Measurements from ENCODE around the gene TSNAXIP1.

DNA sequence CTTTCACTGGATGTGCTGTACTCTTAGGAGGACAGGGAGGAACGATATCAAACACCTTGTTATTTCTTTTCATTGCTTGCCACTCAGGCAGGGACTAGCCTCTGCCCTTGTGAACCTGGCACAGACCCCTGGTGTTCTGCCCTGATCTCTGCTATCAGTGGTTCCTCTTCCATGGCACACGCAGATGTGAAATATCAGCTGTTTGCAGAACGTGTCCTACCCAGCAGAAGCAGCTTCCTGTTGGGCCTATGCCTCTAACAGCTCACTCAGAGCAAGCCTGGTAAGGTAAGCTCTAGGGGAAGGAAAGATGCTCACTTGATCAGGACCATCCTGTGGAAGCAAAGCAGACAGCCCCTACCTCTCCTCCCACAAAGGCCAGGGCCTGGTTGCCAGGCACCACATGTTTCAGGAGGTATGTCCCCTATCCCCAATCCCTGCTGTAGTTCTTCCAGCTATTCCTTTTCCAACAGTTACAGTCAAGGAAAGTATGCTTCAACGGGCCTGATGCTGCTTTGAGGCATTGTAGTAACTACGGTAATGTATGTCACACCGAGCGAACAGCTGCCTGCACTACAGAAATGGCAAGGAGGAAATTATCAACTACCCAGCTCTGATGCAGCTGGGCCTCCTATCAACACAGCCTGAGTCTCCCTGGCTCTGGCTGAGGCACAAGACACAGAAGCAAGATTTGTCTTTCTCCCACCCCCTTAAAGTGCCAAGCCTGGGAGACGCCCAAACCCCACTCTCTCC lies 46.3 kb upstream of the TSNAXIP1 start:
- no peak for TF ChIP-seq POLR2A (IDR thresholded peaks at IDR 0.05)
- no peak for TF ChIP-seq CTCF (IDR thresholded peaks at IDR 0.05)
